Rectal smooth muscle tissue (tissue), 1 donor: ENCODE measurements around the gene COMT.
"Not testable (repeated sequence)": the region's sequence is repeated elsewhere in the genome, so short reads cannot be mapped to it uniquely, and the experiment has no call there.

ENCODE experiments used
- H3K27ac ChIP-seq: one replicate; pipeline ENCODE4 v1.7.0; 2013; ENCODE audit warnings: low read depth, low read length, inconsistent platforms
- H3K27me3 ChIP-seq: one replicate; pipeline ENCODE4 v1.7.0; 2013; ENCODE audit warnings: low read length; ENCODE audit not compliant: control insufficient read depth, insufficient read depth
- H3K36me3 ChIP-seq: one replicate; pipeline ENCODE4 v1.7.0; 2013; ENCODE audit warnings: low read length; ENCODE audit not compliant: control insufficient read depth, insufficient read depth
- H3K4me1 ChIP-seq: one replicate; pipeline ENCODE4 v1.7.0; 2013; ENCODE audit warnings: low read length; ENCODE audit not compliant: control insufficient read depth, insufficient read depth
- H3K4me3 ChIP-seq: one replicate; pipeline ENCODE4 v1.7.0; 2013; ENCODE audit warnings: low read length
- H3K9ac ChIP-seq: one replicate; pipeline ENCODE4 v1.7.0; 2013; ENCODE audit warnings: low read length

Gene COMT

DNA sequence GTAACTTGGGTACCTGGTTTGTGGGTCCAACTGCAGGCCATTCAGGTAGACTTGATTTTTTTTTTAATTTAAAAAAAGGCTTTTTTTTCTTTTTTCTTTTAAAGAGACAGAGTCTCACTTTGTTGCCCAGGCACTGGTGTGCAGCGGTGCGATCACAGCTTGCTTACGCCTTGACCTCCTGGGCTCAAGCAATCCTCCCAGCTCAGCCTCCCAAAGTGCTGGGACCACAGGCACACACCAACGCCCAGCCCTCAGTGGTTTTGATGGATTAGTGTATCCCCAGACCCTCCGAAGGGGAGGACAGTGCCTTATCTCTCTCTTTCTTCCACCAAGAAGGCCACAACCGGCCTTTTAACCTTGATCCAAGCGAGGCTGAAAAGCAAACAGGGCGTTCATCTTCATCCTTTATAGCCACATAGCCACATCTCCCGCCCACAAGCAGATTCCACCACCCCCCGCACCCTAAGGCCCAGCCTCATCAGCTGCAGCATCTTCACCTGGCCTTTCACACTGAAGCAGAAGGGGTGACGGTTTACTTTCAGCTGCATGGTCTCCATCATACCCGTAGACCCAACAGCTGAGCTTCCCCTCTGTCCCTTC, 17.6 kb upstream of the COMT start:
- Histone ChIP-seq H3K27me3 (no peaks in the 10 kb centered on the region), H3K4me3 (no peak overlapping the region), H3K4me1 (no peaks in the 10 kb centered on the region), H3K9ac (no peak overlapping the region), H3K27ac (no peak overlapping the region), H3K36me3 (no peaks in the 10 kb centered on the region)

DNA sequence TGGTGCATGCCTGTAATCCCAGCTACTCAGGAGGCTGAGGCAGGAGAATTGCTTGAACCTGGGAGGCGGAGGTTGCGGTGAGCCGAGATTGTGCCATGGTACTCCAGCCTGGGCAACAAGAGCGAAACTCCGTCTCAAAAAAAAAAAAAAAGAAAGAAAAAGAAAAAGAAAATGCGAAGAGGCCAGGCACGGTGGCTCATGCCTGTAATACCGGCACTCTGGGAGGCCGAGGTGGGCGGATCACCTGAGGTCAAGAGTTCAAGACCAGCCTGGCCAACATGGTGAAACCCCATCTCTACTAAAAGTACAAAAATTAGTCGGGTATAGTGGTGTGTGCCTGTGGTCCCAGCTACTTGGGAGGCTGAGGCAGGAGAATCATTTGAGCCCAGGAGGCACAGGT, 15.5 kb upstream of the COMT start:
- not testable (repeated sequence) for H3K9ac ChIP-seq, H3K4me3 ChIP-seq, H3K36me3 ChIP-seq, H3K27ac ChIP-seq, H3K27me3 ChIP-seq, H3K4me1 ChIP-seq

DNA sequence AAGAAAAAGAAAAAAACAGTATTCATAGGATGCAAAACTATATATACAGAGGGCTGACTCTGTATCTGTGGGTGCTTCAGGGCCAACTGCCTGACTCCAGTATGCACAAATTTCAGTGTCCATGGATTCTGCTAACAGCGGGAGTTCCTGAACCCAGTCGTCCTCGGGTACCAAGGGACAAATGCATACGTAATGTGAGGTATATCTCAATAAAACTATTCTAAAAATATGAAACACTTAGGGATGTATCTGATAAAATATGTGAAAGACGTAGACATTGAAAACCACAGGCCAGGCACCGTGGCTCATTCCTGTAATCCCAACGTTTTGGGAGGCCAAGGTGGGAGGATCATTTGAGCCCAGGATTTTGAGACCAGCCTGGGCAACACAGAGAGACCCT, 13.9 kb upstream of the COMT start:
- Histone ChIP-seq H3K4me1 (no peaks in the 10 kb centered on the region), H3K27me3 (no peaks in the 10 kb centered on the region), H3K36me3 (no peaks in the 10 kb centered on the region), H3K4me3 (no peak overlapping the region), H3K9ac (no peak overlapping the region), H3K27ac (no peak overlapping the region)

DNA sequence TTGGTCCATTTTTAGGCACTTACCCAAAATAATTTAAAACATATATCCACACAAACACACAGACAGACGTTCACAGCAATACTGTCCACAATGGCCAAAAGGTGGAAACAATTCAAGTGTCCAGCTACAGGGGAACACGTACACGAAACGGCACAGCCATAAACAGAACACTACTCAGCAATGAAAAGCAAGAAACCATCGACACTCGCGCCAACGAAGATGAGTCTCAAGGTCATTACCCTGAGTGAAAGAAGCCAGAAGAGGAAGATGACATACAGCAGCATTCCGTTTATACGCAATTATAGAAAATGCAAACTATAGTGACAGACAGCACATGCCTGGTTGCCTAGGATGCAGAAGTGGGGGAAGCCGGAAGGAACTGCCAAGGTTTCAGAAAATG, 13.4 kb upstream of the COMT start:
- Histone ChIP-seq H3K9ac (no peak overlapping the region), H3K4me3 (no peak overlapping the region), H3K4me1 (no peaks in the 10 kb centered on the region), H3K27ac (no peak overlapping the region), H3K27me3 (no peaks in the 10 kb centered on the region), H3K36me3 (no peaks in the 10 kb centered on the region)

DNA sequence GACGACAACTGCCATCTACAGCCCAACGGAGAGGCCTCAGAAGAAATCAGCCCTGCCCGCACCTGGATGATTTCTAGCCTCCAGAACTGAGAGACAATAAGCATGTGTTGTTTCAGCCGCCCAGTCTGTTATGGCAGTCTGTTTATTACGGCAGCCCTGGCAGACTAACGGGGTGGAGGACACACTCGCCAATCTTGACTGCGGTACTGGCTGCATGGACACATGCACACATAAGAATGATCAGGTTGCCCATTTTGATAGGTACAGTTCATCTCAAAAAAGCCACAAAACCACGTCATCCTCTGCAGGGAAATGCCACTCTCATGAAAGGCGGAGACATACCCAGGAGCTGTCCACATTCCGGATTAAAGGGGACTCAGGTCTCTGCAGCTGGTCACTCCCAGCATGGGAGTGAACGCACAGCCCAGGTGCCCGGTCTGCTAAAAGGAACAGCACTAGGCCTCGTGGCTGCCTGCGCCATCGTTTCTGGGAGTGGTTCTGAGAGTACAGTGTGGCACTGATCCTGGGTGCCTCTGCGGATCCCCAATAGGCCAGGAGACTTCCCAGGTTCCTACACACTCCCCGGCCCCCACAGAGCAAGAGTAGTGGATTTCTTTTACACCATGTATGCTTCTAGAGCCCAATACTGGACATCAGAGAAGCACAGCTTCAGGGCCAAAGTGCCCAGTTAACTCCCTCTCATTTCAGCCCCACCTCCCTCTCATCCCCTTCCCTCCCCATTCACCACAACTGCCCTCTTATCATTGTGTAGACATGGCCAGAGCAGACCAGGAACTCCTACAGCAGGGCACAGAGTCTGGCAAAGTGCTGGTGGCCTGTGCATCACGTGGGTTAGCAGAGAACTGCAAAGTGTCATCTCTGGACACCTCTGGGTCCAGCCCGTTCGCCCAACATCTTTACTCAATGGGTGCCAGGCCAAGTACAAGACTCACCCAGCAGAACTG, 11.7 kb upstream of the COMT start:
- H3K4me3 ChIP-seq = no peak overlapping the region
- H3K36me3 ChIP-seq = no peaks in the 10 kb centered on the region
- no peak overlapping the region for H3K27ac ChIP-seq
- no peaks in the 10 kb centered on the region for H3K4me1 ChIP-seq
- H3K27me3 ChIP-seq = no peaks in the 10 kb centered on the region
- no peak overlapping the region for H3K9ac ChIP-seq

DNA sequence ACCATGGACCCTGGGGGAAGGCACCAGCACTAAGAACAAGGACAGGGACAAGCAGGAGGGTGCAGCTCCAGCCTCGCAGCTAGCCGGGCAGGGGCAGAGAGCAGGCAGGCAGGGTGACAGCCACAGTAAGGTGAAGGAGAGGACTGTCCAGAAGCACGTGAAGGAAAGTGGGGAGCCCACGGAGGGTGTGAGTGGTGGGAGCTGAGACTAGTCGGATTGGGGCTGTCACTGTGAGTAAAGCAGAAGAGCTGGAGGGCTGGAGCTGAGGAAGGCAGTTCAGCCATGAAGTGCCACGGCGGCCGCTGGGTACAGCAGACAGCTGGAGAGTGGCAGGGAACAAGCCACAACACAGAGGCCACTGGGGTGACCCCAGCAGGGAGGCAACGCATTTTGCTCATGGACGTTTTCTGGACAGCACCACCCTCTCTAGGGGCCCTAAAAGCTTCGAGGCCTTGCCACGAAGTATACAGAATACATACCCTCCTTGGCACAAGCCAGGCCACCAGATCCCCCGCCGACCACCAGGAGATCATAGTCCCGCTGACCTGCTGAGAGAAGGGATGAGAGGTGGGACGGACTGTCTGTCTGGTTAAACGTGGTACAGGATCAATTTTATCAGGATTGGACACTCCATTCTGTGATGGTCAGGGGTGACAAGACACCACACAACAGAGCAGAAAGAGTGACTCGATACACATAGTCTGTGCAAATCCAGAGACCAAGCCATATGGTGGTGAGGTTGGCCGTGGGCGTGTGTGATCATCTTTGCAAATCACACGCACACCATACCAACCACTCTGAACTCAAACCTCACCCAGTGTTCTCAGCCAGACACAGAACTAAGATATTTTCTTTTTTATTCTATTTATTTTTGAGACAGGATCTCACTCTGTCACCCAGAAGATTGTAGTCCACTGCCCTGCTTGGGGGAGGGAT, 10.8 kb upstream of the COMT start:
- Histone ChIP-seq H3K27ac (no peak overlapping the region), H3K9ac (no peak overlapping the region), H3K4me3 (no peak overlapping the region), H3K36me3 (no peaks in the 10 kb centered on the region), H3K4me1 (no peaks in the 10 kb centered on the region), H3K27me3 (no peaks in the 10 kb centered on the region)

DNA sequence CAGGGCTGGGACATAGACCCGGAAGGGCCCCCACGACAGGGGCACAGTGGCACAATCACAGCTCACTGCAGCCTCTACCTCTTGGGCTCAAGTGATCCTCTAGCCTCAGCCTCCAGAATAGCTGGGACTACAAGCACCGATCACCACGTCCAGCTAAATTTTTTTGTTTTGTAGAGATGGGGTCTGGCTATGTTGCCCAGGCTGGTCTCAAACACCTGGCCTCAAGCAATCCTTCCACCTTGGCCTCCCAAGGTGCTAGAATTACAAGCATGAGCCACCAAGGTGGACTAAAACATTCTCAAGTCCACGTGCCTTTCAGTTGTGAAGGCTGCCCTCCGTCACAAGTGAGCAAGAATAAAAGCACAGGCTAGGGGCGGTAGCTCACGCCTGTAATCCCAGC, 10.1 kb upstream of the COMT start:
- no peaks in the 10 kb centered on the region for H3K36me3 ChIP-seq
- no peak overlapping the region for H3K4me3 ChIP-seq
- H3K27me3 ChIP-seq = no peaks in the 10 kb centered on the region
- H3K4me1 ChIP-seq = no peaks in the 10 kb centered on the region
- no peak overlapping the region for H3K9ac ChIP-seq
- no peak overlapping the region for H3K27ac ChIP-seq

DNA sequence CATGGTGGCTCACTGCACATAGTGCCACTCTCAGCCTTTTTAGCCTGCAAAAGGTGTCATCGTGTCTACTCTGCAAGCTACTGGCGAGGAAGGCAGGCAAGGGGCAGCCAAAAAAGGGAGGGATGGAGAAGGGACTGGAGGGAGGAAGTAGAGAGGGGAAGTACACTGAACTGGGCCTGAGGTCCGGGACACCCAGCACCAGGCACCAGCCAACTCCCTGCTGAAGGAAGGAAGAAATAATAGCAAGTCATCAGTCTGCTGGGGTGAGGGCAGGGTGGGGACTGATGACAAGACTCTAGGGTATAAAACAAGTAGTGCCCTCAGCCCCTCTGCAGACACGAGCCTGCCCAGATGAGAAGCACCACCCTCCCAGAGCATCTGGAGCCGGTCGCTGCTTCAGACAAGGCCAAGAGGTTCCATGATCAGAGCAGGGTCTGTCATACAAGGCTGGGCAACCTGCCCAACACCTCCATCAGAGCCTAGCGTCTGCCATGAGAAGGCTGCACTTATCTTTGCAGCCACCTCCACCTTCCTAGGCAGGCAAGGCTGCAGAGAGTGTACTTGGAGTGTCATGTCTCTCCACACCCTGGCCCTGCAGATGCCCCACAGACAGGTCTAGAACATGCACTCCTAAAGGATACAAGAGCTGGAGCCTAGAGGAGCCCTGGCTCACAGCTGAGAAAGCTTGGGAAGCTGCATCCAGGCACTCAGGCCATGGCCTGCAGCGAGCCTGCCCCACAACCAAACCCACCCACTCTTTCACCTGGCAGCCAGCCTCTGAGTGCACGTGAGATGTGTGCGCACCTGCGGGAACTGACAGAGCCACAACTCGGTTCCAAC, 9.0 kb upstream of the COMT start:
- Histone ChIP-seq H3K27me3 (no peaks in the 10 kb centered on the region), H3K4me1 (no peaks in the 10 kb centered on the region), H3K4me3 (no peak overlapping the region), H3K9ac (no peak overlapping the region), H3K27ac (no peak overlapping the region), H3K36me3 (no peaks in the 10 kb centered on the region)

DNA sequence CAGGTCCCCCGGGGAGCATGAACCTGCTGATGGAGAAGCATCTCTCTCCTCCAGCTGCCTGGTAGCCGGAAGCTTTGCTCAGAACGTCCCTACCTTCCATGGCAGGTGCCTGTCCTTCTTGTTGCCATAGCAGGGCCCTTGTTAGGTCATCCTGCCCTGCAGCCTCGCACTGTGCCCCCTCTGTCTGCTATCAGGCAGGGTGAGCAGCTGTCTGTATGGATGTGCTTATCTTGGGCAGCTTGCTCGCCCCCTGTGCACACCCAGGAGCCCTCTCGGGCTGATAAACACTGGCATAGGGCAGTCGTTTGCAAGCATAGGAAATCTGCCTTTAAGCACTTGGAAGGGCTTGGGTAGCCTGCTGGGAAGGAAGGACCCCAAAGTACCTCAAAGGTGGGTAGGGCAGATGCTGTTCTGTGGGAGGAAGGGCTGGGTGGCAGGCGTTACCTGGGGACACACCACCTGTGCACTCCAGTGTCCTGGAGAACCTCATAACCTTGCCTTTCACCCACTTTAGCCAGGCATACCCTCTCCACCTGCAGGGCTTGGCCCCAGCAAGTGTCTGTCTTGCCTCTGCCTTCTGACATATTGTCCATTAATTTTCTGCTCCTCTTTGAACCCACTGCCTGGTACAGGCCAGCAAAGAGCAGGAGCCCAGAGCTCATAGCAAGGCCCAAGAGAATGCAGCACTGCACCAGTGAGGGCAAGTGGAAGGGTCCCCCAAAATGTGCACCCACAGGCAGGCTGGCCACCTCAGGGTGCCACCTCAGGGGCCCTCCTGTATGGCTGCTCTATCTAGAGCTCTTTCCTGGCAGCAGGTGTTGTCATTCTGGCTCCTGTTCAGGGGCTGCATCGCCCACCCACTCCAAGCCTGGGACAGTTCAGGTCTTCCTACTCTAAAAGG, 8.0 kb upstream of the COMT start:
- Histone ChIP-seq H3K4me1 (no peaks in the 10 kb centered on the region), H3K27ac (no peak overlapping the region), H3K27me3 (no peaks in the 10 kb centered on the region), H3K4me3 (no peak overlapping the region), H3K36me3 (no peaks in the 10 kb centered on the region), H3K9ac (no peak overlapping the region)

DNA sequence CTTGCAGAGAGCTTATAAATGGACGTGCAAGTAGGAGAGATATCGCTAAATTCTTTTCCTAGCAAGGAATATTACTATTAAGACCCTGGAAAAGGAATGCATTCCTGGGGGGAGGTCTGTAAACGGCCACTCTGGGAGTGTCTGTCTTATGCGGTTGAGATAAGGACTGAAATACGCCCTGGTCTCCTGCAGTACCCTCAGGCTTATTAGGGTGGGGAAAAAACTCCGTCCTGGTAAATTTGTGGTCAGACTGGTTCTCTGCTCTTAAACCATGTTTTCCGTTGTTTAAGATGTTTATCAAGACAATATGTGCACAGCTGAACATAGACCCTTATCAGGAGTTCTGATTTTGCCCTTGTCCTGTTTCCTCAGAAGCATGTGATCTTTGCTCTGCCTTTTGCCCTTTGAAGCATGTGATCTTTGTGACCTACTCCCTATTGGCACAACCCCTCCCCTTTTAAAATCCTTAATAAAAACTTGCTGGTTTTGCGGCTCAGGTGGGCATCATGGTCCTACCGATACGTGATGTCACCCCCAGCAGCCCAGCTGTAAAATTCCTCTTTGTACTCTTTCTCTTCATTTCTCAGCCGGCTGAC, 6.4 kb upstream of the COMT start:
- H3K4me1 ChIP-seq, H3K27me3 ChIP-seq, H3K9ac ChIP-seq, H3K27ac ChIP-seq, H3K36me3 ChIP-seq, H3K4me3 ChIP-seq: not testable (repeated sequence)

DNA sequence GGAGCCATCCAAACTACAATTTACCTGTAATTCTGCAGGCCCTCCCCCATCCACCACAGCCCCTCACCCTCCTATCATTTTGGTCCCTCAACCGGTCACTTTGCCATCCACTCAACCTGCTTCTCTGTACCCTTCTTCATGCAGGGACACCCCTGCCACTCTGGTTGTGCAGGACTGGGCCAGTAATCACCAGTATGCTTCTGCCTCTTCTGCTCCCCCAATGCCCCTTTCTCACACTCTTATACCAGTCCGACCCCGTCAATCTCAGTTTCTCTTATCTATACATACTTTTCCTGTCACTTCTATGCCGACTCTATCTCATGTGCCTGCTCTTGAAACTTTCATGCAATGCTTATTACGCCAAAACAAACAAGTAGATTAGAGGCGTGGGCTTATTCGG, 5.1 kb upstream of the COMT start:
- Histone ChIP-seq H3K4me3 (no peak overlapping the region), H3K27me3 (no peaks in the 10 kb centered on the region), H3K9ac (no peak overlapping the region), H3K27ac (no peak overlapping the region), H3K36me3 (no peaks in the 10 kb centered on the region), H3K4me1 (peaks cover 5% of the 10 kb centered on the region)
